Activated CD4-positive, alpha-beta T cell treated with anti-CD3 and anti-CD28 coated beads, Interleukin-2, amount 10 ng/mL, durations not matched to agents 24 days and 14 days (primary cell): Measurements from ENCODE around the gene NADK. TPM values are rescaled to one million over a fixed set of nuclear protein-coding genes. Genes with fewer than 3 reads are reported as not detected.
"Not testable (repeated sequence)": the region's sequence is repeated elsewhere in the genome, so short reads cannot be mapped to it uniquely, and the experiment has no call there.

Experiments
- DNase-seq: peaks from one replicate; pipeline ENCODE4 v3.0.0; 2022
- H3K27ac Mint-ChIP-seq: one replicate; pipeline ENCODE4 v1.8.0; 2022; ENCODE audit warnings: mild to moderate bottlenecking, mixed read lengths
- H3K27me3 Mint-ChIP-seq: one replicate; pipeline ENCODE4 v1.8.0; 2022; ENCODE audit warnings: mixed read lengths
- H3K36me3 Mint-ChIP-seq: one replicate; pipeline ENCODE4 v1.8.0; 2022; ENCODE audit warnings: low read depth, mild to moderate bottlenecking, mixed read lengths
- H3K4me1 Mint-ChIP-seq: one replicate; pipeline ENCODE4 v1.8.0; 2021; ENCODE audit warnings: mixed read lengths
- H3K4me3 Mint-ChIP-seq: one replicate; pipeline ENCODE4 v1.8.0; 2022; ENCODE audit warnings: mild to moderate bottlenecking, moderate library complexity, mixed read lengths
- H3K9me3 Mint-ChIP-seq: one replicate; pipeline ENCODE4 v1.8.0; 2021; ENCODE audit warnings: mixed read lengths
- intact Hi-C: fragments of 100-400 bp; cut with micrococcal nuclease; formaldehyde crosslinking; loops from one replicate; pipeline ENCODE4 v1.15.1; 2023
- total RNA-seq: library from RNA; stranded (reverse); gene quantifications from 2 replicates; pipeline ENCODE4 v1.2.3, GENCODE V29; 2022

NADK gene
- total RNA-seq, 1 donor from 2014 or later = 94.5 TPM

- Mint-ChIP-seq H3K27ac (no peak overlapping the region), H3K9me3 (no peaks in the 10 kb centered on the region), H3K4me3 (no peak overlapping the region), H3K36me3 (peaks cover 20% of the 10 kb centered on the region), H3K4me1 (no peaks in the 10 kb centered on the region), H3K27me3 (no peaks in the 10 kb centered on the region)
- intact Hi-C loops = no loop called here
- no peak for DNase-seq
Observed at GRCh38 chr1:1754051-1754815, 24.0 kb downstream of the NADK start.

GRCh38 chr1:1753607-1754005 is 24.7 kb downstream of the NADK start:
- Mint-ChIP-seq H3K27ac (no peak overlapping the region), H3K36me3 (peaks cover 18% of the 10 kb centered on the region), H3K27me3 (no peaks in the 10 kb centered on the region), H3K4me1 (no peaks in the 10 kb centered on the region), H3K4me3 (no peak overlapping the region), H3K9me3 (no peaks in the 10 kb centered on the region)
- no peak for DNase-seq
- intact Hi-C loops = no loop called here

GRCh38 chr1:1752636-1753606 is 25.3 kb downstream of the NADK start:
- H3K27ac Mint-ChIP-seq = no peak overlapping the region
- no peaks in the 10 kb centered on the region for H3K9me3 Mint-ChIP-seq
- H3K27me3 Mint-ChIP-seq = no peaks in the 10 kb centered on the region
- no peak for DNase-seq
- no peak overlapping the region for H3K4me3 Mint-ChIP-seq
- intact Hi-C loops = no loop called here
- H3K36me3 Mint-ChIP-seq = peaks cover 14% of the 10 kb centered on the region
- peaks cover 2% of the 10 kb centered on the region for H3K4me1 Mint-ChIP-seq

- DNase-seq = no peak
- Mint-ChIP-seq H3K36me3 (peaks cover 11% of the 10 kb centered on the region), H3K4me3 (no peak overlapping the region), H3K4me1 (peaks cover 2% of the 10 kb centered on the region), H3K9me3 (no peaks in the 10 kb centered on the region), H3K27me3 (no peaks in the 10 kb centered on the region), H3K27ac (no peak overlapping the region)
- intact Hi-C loops = no loop called here
Observed at GRCh38 chr1:1752190-1752589, 26.1 kb downstream of the NADK start.

GRCh38 chr1:1749941-1750340 is 28.3 kb downstream of the NADK start:
- H3K27ac Mint-ChIP-seq, H3K9me3 Mint-ChIP-seq, DNase-seq, H3K4me3 Mint-ChIP-seq, H3K27me3 Mint-ChIP-seq, intact Hi-C loops, H3K4me1 Mint-ChIP-seq, H3K36me3 Mint-ChIP-seq: not testable (repeated sequence)

GRCh38 chr1:1748686-1749321 is 29.5 kb downstream of the NADK start:
- peaks cover 2% of the 10 kb centered on the region for H3K4me1 Mint-ChIP-seq
- H3K27me3 Mint-ChIP-seq = no peaks in the 10 kb centered on the region
- peaks cover 1% of the 10 kb centered on the region for H3K36me3 Mint-ChIP-seq
- no peak for DNase-seq
- peak overlapping the region; percentile 31 for H3K4me3 Mint-ChIP-seq
- intact Hi-C loops = no loop called here
- H3K9me3 Mint-ChIP-seq = no peaks in the 10 kb centered on the region
- no peak overlapping the region for H3K27ac Mint-ChIP-seq

GRCh38 chr1:1746566-1746909 is 31.7 kb downstream of the NADK start:
- H3K4me3 Mint-ChIP-seq = peak overlapping the region; percentile 62
- intact Hi-C loops, H3K27ac Mint-ChIP-seq, H3K9me3 Mint-ChIP-seq, H3K4me1 Mint-ChIP-seq, DNase-seq, H3K27me3 Mint-ChIP-seq, H3K36me3 Mint-ChIP-seq: not testable (repeated sequence)

GRCh38 chr1:1745651-1746565 is 32.4 kb downstream of the NADK start:
- H3K27ac Mint-ChIP-seq = peak overlapping the region; percentile 67
- intact Hi-C loops, H3K27me3 Mint-ChIP-seq: not testable (repeated sequence)

GRCh38 chr1:1742529-1742928 is 35.7 kb downstream of the NADK start:
- H3K9me3 Mint-ChIP-seq, H3K36me3 Mint-ChIP-seq, intact Hi-C loops, H3K4me3 Mint-ChIP-seq, H3K27me3 Mint-ChIP-seq, H3K4me1 Mint-ChIP-seq, DNase-seq, H3K27ac Mint-ChIP-seq: not testable (repeated sequence)

More at GRCh38 chr1:1745651-1746565, 32.4 kb downstream of the NADK start:
- not testable (repeated sequence) for H3K9me3 Mint-ChIP-seq, H3K4me1 Mint-ChIP-seq, H3K36me3 Mint-ChIP-seq
- H3K4me3 Mint-ChIP-seq = peak overlapping the region; percentile 62
- peak; percentile 96 for DNase-seq

GRCh38 chr1:1741013-1741412 is 37.3 kb downstream of the NADK start:
- H3K36me3 Mint-ChIP-seq = peaks cover 11% of the 10 kb centered on the region
- intact Hi-C loops, H3K4me3 Mint-ChIP-seq, DNase-seq, H3K9me3 Mint-ChIP-seq, H3K4me1 Mint-ChIP-seq, H3K27ac Mint-ChIP-seq, H3K27me3 Mint-ChIP-seq: not testable (repeated sequence)

- intact Hi-C loops, H3K9me3 Mint-ChIP-seq: not testable (repeated sequence)
- H3K36me3 Mint-ChIP-seq = peaks cover 19% of the 10 kb centered on the region
Observed at GRCh38 chr1:1738799-1739337, 39.4 kb downstream of the NADK start.

GRCh38 chr1:1737675-1738590 is 40.3 kb downstream of the NADK start:
- H3K36me3 Mint-ChIP-seq = peaks cover 19% of the 10 kb centered on the region
- H3K27me3 Mint-ChIP-seq, H3K9me3 Mint-ChIP-seq, H3K27ac Mint-ChIP-seq, H3K4me1 Mint-ChIP-seq, H3K4me3 Mint-ChIP-seq, intact Hi-C loops, DNase-seq: not testable (repeated sequence)

More at GRCh38 chr1:1738799-1739337, 39.4 kb downstream of the NADK start:
- DNase-seq, H3K27me3 Mint-ChIP-seq, H3K4me3 Mint-ChIP-seq, H3K27ac Mint-ChIP-seq, H3K4me1 Mint-ChIP-seq: not testable (repeated sequence)
